Adipose tissue (tissue), 3 donors: ENCODE measurements around the gene SMR3A. TPM values are rescaled to one million over a fixed set of nuclear protein-coding genes. Genes with fewer than 3 reads are reported as not detected.

Experiments used
- H3K27ac ChIP-seq: one replicate; pipeline ENCODE4 v1.5.1; 2013; ENCODE audit warnings: low read depth, low read length
- WGBS, 3 donors: extraction: QIAGEN DNeasy Blood & Tissue Kit; methylation state at CpG; one replicate each; pipeline ENCODE4 v1.1.7; 2013; 5-methylcytosine and 5-hydroxymethylcytosine counted together
- polyA plus RNA-seq, 3 donors: library from polyadenylated mRNA; stranded (reverse); fragments of 200-250 nt; gene quantifications; one replicate each; pipeline ENCODE4 v1.2.3, GENCODE V29; 2013
- donor health status: healthy with polysubstance abuse.
- donor health status: Bipolar disorder and iron deficiency.
- donor health status: healthy.

Gene SMR3A
- polyA plus RNA-seq = not detected

DNA sequence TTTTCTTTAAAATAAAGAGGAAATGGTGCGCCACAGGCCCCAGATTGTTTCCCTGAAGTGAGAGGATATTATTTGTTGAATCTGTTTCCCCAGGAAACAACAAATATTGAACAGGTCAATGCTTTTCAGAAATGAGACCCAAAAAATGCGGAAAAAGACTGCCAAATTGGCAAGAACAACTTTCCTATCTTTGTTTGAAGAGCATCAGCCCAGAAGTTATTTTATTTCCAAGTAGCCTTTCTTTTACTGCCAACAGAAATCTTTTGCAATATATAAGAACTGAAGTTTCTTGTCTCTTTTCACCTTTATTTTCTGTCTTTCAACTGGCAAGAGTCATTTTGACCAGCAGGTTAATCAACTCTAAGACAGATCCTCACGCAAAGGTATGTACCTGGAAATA is at the start of gene SMR3A:
TSS of gene SMR3A (plus strand) at position 301 of the 400 bp plus-strand sequence. CDS start 1,356 bp downstream, outside the sequence.
- WGBS, 3 donors = 43 to 66% (median 62%) methylated on average over 3 of the region's 3 CpGs
- no peak within 1 kb of the TSS for H3K27ac ChIP-seq

DNA sequence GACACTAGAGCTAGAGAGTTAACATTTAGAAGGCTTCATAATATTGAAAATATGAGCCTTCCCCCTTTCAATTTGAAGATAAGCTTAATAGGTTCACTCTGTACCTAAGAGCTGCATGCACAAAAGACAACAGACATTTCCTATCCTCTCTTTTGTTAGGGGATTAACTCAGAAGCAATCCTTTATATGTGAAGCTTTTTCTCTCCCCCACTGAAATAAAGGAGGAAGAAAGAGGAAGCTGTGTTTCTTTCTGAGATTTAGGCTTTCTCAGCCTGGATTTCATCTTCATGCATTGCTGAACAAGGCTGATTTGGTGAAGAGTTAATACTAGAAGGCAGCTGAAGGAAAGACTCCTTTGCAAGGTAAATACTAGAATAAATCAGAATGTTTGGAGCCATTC is 46.8 kb upstream of the SMR3A start:
- H3K27ac ChIP-seq = no peak overlapping the region

DNA sequence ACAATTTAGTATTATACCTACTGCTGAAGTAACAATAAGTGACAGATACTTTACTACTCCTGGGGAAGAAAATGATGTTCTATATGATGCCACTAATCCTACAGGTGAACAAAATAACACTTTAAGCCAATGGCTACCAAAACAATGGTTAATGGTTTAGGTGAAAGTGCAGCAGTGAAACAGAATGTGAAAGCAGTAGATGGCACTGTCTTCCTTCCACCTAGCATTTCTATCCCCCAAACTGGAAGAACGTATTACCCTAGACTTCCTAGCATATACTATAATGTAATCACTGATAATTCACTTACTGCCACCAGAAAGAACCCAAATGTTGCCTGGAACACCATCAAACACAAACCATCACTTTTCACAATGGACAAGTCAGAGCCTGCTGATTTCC is 44.6 kb upstream of the SMR3A start:
- 17 to 46% (median 42%) methylated on average over 1 of the region's 1 CpG for WGBS, 3 donors
- H3K27ac ChIP-seq = no peak overlapping the region

DNA sequence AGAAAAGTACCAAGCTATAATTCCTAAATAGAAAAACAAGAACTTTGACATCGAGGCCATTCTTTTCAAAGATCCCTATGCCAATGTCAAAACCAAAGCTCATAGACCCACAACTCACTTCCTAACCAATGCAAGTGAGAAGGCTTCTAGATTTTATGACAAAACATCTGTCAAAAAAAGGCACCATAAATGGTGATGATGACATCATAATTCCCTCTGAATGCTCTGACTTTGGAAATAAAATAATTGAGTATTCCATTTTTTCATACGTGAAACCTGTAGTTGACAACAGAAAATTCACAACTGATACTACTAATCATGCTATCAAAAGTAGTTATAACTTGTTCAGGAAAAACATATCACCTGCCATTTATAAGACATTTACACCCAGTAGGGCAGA is 34.5 kb upstream of the SMR3A start:
- no peak overlapping the region for H3K27ac ChIP-seq
- 78 to 87% (median 81%) methylated on average over 2 of the region's 2 CpGs for WGBS, 3 donors

DNA sequence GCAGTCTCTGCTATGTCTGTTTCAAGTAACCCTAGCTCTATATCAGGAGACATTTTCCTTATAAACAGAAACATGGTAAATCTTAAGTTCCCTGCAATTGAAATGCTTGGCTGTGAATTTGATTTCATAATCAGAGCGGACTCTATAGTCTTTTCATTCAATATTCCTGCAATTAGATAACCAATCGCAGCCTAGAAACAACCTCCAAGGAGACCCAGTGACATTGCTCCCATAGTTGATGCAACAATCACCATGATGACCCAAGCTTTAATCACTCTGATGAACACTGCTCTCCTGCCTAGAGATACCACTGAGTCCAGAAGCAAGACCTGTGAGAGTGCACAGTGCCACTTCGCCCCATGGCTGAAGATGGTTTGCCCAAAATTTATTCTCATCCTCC is 25.9 kb upstream of the SMR3A start, which contains the start of gene CABS1:
TSS of gene CABS1 (plus strand) at position 301 of the 400 bp plus-strand sequence. CDS start at position 360, 59 bp downstream.
- H3K27ac ChIP-seq = no peak within 1 kb of the TSS

DNA sequence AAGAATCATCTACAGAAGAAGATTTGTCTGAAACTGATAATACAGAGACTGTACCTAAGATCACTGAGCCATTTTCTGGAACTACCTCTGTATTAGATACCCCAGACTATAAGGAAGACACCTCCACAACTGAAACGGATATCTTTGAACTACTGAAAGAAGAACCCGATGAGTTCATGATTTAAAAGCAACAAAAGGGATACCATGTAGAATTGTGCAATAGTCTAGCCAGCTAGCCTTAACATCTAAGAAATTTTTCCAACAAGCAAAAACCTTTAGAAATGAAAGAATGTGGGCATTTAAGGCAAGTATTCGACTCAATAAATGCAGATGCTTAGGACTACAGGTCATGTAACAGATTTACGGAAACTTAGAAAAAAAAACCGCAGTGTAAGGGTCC is 24.5 kb upstream of the SMR3A start:
- H3K27ac ChIP-seq = no peak overlapping the region
- 79 to 87% (median 80%) methylated on average over 5 of the region's 5 CpGs for WGBS, 3 donors

More for the DNA sequence above, 25.9 kb upstream of the SMR3A start, which contains the start of gene CABS1:
- WGBS, 3 donors = 87 to 94% (median 89%) methylated on average over 3 of the region's 3 CpGs

DNA sequence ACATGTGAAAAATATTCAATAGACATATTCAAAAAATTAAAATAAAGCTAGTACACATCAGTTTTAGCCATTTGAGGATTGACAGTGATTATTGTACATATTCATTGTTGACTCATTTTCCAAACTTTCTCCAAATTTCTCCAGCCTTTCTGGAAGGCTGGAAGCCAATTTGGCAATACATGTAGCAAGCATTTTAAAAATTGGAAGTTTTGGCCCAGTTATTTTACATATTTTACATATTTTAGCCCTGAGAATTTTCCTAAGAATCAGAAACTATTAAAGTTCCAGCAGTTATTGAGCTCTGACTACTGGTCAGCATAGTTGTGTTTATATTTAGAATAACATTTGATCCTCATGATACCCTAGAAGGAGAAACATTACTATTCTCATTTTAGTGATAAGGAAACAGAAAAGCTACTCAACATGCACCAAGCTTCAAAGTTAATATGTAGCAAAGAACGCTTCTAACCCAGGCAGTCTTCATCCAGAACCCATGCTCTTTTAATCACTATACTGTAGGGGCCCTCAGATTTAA is 22.6 kb upstream of the SMR3A start:
- H3K27ac ChIP-seq = no peak overlapping the region
- 45 to 80% (median 56%) methylated on average over 1 of the region's 1 CpG for WGBS, 3 donors

DNA sequence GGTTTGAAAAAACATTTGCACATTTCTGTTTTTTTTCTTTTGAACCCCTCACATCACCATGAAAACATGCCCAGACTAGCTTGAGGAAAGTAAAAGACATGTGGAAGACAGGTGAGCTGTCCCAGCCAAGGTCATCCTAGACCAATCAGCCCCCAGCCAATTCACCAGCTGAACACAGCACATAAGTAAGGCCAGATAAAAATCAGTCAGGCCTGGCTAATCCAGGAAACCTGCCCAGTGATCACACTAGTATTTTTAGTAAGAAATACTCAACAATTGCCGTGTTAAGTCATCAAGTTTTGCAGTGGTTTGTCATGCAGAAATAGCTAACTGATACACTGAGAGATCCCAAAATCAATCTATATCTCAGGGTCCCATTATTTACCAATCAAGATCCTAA is 4.4 kb upstream of the SMR3A start:
- no peak overlapping the region for H3K27ac ChIP-seq
- 48 to 67% (median 63%) methylated on average over 1 of the region's 1 CpG for WGBS, 3 donors

DNA sequence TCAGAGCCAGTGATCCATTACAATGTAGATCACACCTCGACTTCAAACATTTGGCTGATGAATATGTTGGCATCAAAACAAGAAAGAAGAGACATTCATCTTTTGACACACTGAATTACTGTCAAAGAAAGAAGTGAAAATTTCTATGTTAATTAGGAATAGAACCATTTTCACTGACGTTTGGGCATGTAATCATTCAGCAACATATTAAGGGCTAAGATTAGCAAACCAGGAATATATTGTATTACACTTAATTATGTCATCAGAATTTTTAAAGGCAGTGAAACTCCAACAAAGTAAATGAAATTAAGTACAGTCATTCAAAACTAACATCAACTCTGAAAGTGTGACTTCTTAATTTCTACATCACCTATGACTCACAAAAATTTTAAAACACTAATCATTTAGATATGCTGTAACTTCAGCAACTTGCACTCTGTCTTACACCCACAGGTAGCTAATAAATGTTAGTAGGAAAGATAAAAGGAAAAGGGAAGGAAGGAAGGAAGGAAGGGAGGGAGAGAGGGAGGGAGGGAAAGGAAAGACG is 1.4 kb upstream of the SMR3A start:
- 54 to 55% (median 55%) methylated on average over 3 of the region's 3 CpGs for WGBS, 3 donors

DNA sequence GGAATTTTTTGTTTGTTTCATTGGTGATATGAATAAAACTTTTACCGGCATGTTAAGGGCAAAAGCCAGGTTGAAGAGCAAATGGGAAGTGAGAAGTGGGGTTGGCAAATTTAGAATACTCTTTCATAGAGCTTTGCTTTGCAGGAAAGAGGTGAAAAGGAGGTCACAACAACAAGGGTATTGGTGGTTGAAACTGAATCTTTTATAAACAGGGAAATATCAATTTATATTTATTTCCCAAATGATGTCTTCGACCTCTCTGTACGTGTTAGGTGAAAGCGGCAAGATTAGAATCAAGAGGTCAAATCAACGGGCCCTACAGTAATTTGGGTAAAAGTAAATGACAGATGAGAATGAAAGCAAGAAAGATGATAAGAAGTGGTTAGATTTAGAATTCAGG is 3.4 kb downstream of the SMR3A start:
- 88 to 91% (median 90%) methylated on average over 5 of the region's 5 CpGs for WGBS, 3 donors
- no peak overlapping the region for H3K27ac ChIP-seq

More for the DNA sequence above, 1.4 kb upstream of the SMR3A start:
- no peak overlapping the region for H3K27ac ChIP-seq

DNA sequence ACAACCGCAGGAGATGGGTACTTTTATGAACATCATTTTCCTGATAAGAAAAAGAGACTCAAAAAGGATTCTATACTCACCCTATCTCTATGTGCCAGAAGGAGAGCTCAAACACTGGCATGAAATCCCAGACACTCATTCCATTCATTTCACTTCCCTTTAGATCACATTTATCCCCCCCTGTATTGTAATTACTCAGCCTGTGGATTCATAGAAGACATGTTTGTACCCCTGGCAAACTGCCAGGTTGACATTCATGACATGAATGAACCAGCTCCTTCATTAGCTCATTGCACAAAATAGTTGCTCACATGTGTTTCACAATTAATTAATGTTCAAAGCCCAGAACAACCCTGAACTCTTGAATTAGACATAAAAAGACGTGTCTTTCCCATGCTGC is 4.9 kb downstream of the SMR3A start:
- WGBS, 3 donors = 34 to 46% (median 43%) methylated on average over 2 of the region's 2 CpGs
- H3K27ac ChIP-seq = no peak overlapping the region

DNA sequence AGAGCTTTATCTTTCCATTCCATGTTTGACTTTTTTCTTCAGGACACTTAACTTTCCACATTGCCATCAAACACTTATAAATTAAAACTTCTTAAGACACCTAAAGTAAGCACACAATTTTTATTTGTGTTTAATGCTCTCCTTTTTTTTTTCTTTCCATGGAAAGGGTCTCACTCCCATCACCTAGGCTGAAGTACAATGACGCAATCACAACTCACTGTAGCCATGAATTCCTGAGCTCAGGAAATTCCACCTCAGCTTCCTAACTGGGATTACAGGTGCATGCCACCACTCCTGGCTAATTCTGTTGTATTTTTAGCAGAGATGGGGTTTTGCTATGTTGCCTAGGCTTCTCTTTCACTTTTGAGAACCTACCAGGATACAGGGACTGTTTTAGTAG is 7.3 kb downstream of the SMR3A start:
- WGBS, 3 donors = 94 to 95% (median 94%) methylated on average over 1 of the region's 1 CpG
- no peak overlapping the region for H3K27ac ChIP-seq

DNA sequence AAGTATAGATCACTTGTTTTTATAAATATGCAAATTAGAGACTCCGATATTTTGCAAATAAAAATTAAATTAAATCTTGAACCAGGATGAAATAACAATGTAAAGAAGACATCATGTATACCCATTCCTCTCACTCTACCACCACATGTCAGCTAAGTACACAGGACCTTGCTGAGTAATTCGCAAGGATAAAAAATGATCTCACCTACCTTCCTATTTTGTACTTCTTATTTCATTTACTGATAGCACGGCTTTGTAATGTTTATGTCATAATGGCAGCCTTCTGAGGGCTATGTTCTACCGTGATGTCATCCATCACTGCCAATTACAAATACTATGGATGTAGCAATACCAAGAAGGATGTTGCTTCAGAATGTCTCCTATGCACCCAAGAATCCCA is 11.4 kb downstream of the SMR3A start:
- H3K27ac ChIP-seq = no peak overlapping the region
- WGBS, 3 donors = 81 to 89% (median 82%) methylated on average over 4 of the region's 4 CpGs

DNA sequence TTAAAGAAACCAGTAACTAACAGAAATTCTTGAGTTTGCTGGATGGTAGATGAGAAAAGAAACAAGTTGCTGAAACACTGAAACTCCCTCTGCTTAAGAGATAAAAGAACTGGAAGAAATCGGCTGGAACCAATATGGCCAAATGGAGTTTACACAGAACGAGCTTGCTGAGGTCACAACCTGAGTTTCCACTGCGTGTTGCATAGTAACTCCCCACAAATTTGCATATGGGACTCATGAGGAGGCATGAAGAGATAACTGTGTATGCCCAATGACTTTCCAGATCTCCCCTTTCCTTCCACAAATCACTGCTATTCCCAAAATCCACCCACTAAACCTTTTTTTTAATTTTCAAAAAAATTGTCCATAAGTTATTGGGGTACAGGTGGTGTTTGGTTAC is 12.2 kb downstream of the SMR3A start:
- no peak overlapping the region for H3K27ac ChIP-seq
- 75 to 85% (median 77%) methylated on average over 3 of the region's 3 CpGs for WGBS, 3 donors

DNA sequence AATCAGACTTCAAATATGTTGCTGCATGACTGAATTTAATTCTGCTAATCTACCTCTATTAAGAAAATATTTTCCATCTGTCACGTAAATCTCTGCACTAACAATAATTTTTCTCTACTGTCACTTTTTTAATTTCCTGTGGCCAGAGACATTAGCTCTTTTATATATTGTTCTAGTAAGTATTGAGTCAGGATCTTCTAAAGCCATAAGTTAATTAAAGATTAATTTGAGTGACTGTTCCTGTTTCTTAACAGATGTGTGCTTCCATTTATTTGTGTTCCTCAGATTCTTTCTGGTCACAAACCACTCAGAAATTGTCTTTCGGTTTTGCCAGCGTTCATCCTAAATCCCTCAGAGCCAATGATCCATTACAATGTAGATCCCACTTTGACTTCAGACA is 20.0 kb downstream of the SMR3A start:
- WGBS, 3 donors = 72 to 88% (median 81%) methylated on average over 3 of the region's 3 CpGs
- H3K27ac ChIP-seq = no peak overlapping the region

DNA sequence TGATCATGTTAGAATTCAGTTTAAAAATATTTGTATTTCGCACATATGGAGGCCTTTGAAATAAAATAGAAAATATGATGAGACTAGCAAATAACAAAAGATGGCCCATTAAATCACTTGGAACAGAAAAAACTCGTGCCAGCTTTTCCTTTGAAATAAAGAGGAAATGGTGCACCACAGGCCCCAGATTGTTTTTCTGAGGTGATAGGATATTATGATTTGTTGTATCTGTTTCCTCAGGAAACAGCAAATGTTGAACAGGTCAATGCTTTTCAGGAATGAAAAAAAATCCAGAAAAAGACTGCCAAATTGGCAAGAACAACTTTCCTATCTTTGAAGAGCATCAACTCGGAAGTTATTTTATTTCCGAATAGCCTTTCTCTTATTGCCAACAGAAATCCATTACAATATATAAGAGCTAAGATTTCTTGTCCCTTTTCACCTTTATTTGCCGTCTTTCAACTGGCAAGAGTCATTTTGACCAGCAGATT is 22.2 kb downstream of the SMR3A start, which contains the start of gene SMR3B:
TSS of gene SMR3B (plus strand) at position 441 of the 491 bp plus-strand sequence. CDS start 1,380 bp downstream, outside the sequence.
- H3K27ac ChIP-seq = no peak within 1 kb of the TSS
- WGBS, 3 donors = 53 to 73% (median 56%) methylated on average over 5 of the region's 5 CpGs

DNA sequence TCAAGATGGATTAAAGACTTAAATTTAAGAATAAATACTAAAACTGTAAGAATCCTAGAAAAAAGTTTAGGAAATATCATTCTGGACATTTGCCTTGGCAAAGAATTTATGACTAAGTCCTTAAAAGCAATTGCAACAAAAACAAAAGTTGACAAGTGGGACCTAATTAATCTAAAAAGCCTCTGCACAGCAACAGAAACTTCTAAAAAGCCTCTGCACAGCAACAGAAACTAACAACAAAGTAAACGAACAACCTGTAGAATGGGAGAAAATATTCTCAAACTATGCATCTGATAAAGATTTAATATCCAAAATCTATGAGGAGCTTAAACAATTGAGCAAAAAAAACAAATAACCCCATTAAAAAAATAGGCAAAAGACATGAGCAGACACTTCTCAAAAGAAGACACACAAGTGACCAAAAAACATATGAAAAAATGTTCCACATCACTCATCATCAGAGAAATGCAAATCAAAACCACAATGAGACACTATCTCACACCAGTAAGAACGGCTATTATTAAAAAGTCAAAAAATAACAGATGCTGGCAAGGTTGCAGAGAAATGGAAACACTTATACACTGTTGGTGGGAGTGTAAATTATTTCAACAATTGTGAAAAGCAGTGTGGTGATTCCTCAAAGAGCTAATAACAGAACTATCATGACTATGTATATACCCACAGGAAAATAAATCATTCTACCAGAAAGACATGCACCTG is 31.7 kb downstream of the SMR3A start:
- no peak overlapping the region for H3K27ac ChIP-seq
- WGBS, 3 donors = 54 to 64% (median 60%) methylated on average over 2 of the region's 2 CpGs

DNA sequence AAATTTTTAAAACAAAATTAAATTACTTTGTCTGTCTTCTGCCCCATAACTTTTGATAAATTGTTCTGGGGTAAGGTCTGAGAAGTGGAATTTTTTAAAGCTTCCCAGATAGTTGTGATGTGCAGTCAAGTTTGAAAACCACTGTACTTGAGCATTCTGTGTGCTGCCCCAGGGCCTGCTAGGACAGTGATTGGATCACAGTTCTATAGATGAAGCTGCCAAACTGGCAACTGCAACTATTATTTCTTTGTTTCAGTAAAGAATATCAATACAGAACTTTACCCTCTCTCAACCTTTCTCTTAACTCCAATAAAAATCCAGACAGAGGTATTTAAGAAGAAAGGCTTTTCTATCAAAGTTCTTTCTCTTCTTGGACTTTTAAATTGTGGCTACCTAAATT is 37.0 kb downstream of the SMR3A start, which contains the start of gene OPRPN:
TSS of gene OPRPN (plus strand) at position 361 of the 400 bp plus-strand sequence. CDS start 1,346 bp downstream, outside the sequence.
- no peak within 1 kb of the TSS for H3K27ac ChIP-seq

DNA sequence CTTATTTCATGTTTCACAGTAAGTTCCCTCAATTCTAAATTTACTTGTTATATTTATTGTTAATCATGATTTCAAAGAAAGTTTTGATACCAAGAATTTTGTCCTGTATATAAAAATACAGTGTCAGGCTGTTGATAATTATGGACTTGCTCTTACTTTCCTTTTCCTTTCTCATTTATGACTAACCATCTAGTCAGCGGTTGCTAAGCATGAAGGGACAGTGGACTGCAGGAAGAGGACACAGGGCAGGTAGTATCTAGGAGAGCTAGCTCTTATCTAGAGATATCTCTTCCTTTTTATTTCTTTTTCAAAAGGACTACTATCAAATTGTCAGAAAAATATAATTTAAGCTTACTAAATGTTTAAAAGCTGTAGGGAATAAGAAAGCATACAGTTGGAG is 38.8 kb downstream of the SMR3A start:
- H3K27ac ChIP-seq = no peak overlapping the region
- 85 to 100% (median 96%) methylated on average over 1 of the region's 1 CpG for WGBS, 3 donors
